SK-N-MC (cell line): ENCODE data around the gene ZNF791.

Experiments
- EZH2 ChIP-seq: fragments of 200-600 bp; sonication (generic); IDR thresholded peaks from one replicate; pipeline ENCODE4 v1.6.1; 2017; ENCODE audit warnings: antibody characterized with exemption
- FOXP2 ChIP-seq: optimal IDR thresholded peaks from 2 replicates; pipeline ENCODE3; 2011; ENCODE audit warnings: mild to moderate bottlenecking, moderate library complexity; ENCODE audit not compliant: insufficient read depth; ENCODE audit errors: extremely low read length, control extremely low read depth
- POLR2AphosphoS5 ChIP-seq: IDR thresholded peaks from 2 replicates; pipeline ENCODE4 v1.6.1; 2012; ENCODE audit warnings: mild to moderate bottlenecking, low read depth, low read length, borderline replicate concordance

DNA sequence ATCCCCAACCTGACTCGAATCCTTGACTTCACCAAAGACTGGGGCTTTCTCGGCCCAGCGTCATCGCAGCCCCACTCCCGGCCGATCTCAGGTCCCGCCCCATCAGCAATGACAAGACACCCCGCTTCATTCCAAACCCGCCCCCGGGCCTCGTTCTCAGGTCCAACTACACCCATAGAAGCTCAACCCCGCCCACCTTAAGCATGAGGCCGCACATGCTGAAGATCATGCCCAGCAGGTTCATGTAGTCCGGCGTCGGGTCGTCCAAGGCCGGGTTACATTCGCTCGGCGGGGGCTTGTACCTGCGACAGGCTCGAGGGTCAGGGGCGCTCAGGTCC lies 58.2 kb downstream of the ZNF791 start:
- no peak for TF ChIP-seq EZH2
- TF ChIP-seq POLR2AphosphoS5, result no peak
- no peak for TF ChIP-seq FOXP2
